Activated T-helper 9 cell treated with anti-CD3 and anti-CD28 coated beads, Interleukin-2, amount 50 U/mL, for 16 hours (primary cell): Measurements from ENCODE around the gene ANKRD12.
"Not testable (repeated sequence)": the region's sequence is repeated elsewhere in the genome, so short reads cannot be mapped to it uniquely, and the experiment has no call there.

ENCODE experiments used
- DNase-seq: peaks from one replicate; pipeline ENCODE4 v3.0.0-alpha.2; 2020; ENCODE audit warnings: low read depth

ANKRD12 gene

GRCh38 chr18:9136315-9137155 is at the start of gene ANKRD12:
ANKRD12 (plus strand) TSS chr18:9136781; CDS start chr18:9182433, 45,652 bp downstream.
- DNase-seq: peak; percentile 97

GRCh38 chr18:9087144-9087543 is 49.4 kb upstream of the ANKRD12 start:
- DNase-seq: no peak

GRCh38 chr18:9088252-9088651 is 48.3 kb upstream of the ANKRD12 start:
- DNase-seq: no peak

GRCh38 chr18:9088727-9089126 is 47.9 kb upstream of the ANKRD12 start:
- not testable (repeated sequence) for DNase-seq

- DNase-seq: no peak
These were observed 46.0 kb upstream of the ANKRD12 start for GRCh38 chr18:9090578-9090977.

- no peak for DNase-seq
These were observed 45.5 kb upstream of the ANKRD12 start for GRCh38 chr18:9091066-9091476.

- no peak for DNase-seq
These were observed 43.9 kb upstream of the ANKRD12 start for GRCh38 chr18:9092665-9093064.

- DNase-seq: not testable (repeated sequence)
These were observed 43.5 kb upstream of the ANKRD12 start for GRCh38 chr18:9093109-9093508.

- DNase-seq: peak; percentile 43
These were observed 42.0 kb upstream of the ANKRD12 start for GRCh38 chr18:9094307-9095226.

GRCh38 chr18:9095297-9096006 is 41.1 kb upstream of the ANKRD12 start:
- DNase-seq: peak; percentile 38

- DNase-seq: no peak
These were observed 40.6 kb upstream of the ANKRD12 start for GRCh38 chr18:9096007-9096371.

- DNase-seq: no peak
These were observed 39.9 kb upstream of the ANKRD12 start for GRCh38 chr18:9096685-9097084.

GRCh38 chr18:9097349-9097748 is 39.2 kb upstream of the ANKRD12 start:
- DNase-seq: no peak

GRCh38 chr18:9100796-9101195 is 35.8 kb upstream of the ANKRD12 start:
- no peak for DNase-seq

GRCh38 chr18:9101730-9102507 is 34.7 kb upstream of the ANKRD12 start:
- no peak for DNase-seq

- peak; percentile 99 for DNase-seq
These were observed 33.8 kb upstream of the ANKRD12 start, which contains the start of gene NDUFV2 for GRCh38 chr18:9102508-9103375. NDUFV2 (plus strand) TSS chr18:9102699; CDS start chr18:9102744, 45 bp downstream.

- DNase-seq: no peak
These were observed 33.2 kb upstream of the ANKRD12 start for GRCh38 chr18:9103376-9103873.

- DNase-seq: no peak
These were observed 32.2 kb upstream of the ANKRD12 start for GRCh38 chr18:9104244-9104901.

- DNase-seq: no peak
These were observed 31.2 kb upstream of the ANKRD12 start for GRCh38 chr18:9105420-9105819.

GRCh38 chr18:9106094-9106493 is 30.5 kb upstream of the ANKRD12 start:
- no peak for DNase-seq
